Liver (tissue), 9 donors: ENCODE measurements around the gene TYRP1. TPM values are rescaled to one million over a fixed set of nuclear protein-coding genes. Genes with fewer than 3 reads are reported as not detected.

Source experiments
- DNase-seq: peaks from one replicate; pipeline ENCODE4 v3.0.0-alpha.2; 2017; ENCODE audit warnings: low spot score
- H3K27ac ChIP-seq, 2 donors: one replicate each; pipeline ENCODE4 v1.7.0; 2013; ENCODE audit warnings: inconsistent platforms in 2 of 2, low read length in 2 of 2, control low read depth in 1 of 2, low read depth in 1 of 2, mild to moderate bottlenecking in 1 of 2
- H3K27me3 ChIP-seq, 4 donors: one replicate each; pipeline versions ENCODE4 v1.6.1 to v1.7.0; 2013; ENCODE audit warnings: low read length in 3 of 4, inconsistent platforms in 1 of 4, mild to moderate bottlenecking in 1 of 4, moderate library complexity in 1 of 4; ENCODE audit not compliant: control insufficient read depth in 4 of 4, insufficient read depth in 4 of 4
- H3K36me3 ChIP-seq, 4 donors: one replicate each; pipeline versions ENCODE4 v1.6.1 to v1.7.0; 2013; ENCODE audit warnings: low read length in 3 of 4, mild to moderate bottlenecking in 3 of 4, low read depth in 1 of 4, moderate library complexity in 1 of 4; ENCODE audit not compliant: control insufficient read depth in 4 of 4, insufficient read depth in 3 of 4
- H3K4me1 ChIP-seq, 4 donors: one replicate each; pipeline versions ENCODE4 v1.6.1 to v1.7.0; 2013; ENCODE audit warnings: low read length in 3 of 4, mild to moderate bottlenecking in 3 of 4, moderate library complexity in 1 of 4; ENCODE audit not compliant: control insufficient read depth in 4 of 4, insufficient read depth in 4 of 4
- H3K4me3 ChIP-seq, 3 donors: one replicate each; pipeline versions ENCODE4 v1.6.1 to v1.7.0; 2013; ENCODE audit warnings: low read length in 3 of 3, control low read depth in 1 of 3, low read depth in 1 of 3, mild to moderate bottlenecking in 1 of 3
- H3K9ac ChIP-seq, 2 donors: one replicate each; pipeline ENCODE4 v1.7.0; 2013; ENCODE audit warnings: low read length in 2 of 2, mild to moderate bottlenecking in 2 of 2, moderate library complexity in 2 of 2, control low read depth in 1 of 2, low read depth in 1 of 2
- H3K9me3 ChIP-seq, 4 donors: one replicate each; pipeline versions ENCODE4 v1.6.1 to v1.7.0; 2013; ENCODE audit warnings: low read length in 3 of 4; ENCODE audit not compliant: control insufficient read depth in 4 of 4
- EGR1 ChIP-seq, 2 donors: IDR thresholded peaks; 2 replicates each; pipeline ENCODE4 v1.6.1; 2016 to 2018; ENCODE audit warnings: antibody characterized with exemption in 2 of 2, low read depth in 2 of 2
- FOXA2 ChIP-seq: IDR thresholded peaks from 2 replicates; pipeline ENCODE4 v1.6.1; 2016; ENCODE audit warnings: antibody characterized with exemption
- GABPA ChIP-seq, 2 donors: IDR thresholded peaks in 1 of 2; conservative IDR thresholded peaks in 1 of 2; 2 replicates each; pipeline ENCODE4 v1.6.1; 2016; ENCODE audit warnings: antibody characterized with exemption in 2 of 2, mild to moderate bottlenecking in 1 of 2, moderate library complexity in 1 of 2
- HNF4A ChIP-seq, 2 donors: conservative IDR thresholded peaks; 2 replicates each; pipeline ENCODE4 v1.6.1; 2016; ENCODE audit warnings: antibody characterized with exemption in 2 of 2, mild to moderate bottlenecking in 2 of 2
- HNF4G ChIP-seq: IDR thresholded peaks from 2 replicates; pipeline ENCODE4 v1.6.1; 2016; ENCODE audit warnings: antibody characterized with exemption
- JUND ChIP-seq, 2 donors: IDR thresholded peaks; 2 replicates each; pipeline ENCODE4 v1.6.1; 2016; ENCODE audit warnings: antibody characterized with exemption in 2 of 2
- RAD21 ChIP-seq, 2 donors: IDR thresholded peaks; 2 replicates each; pipeline ENCODE4 v1.6.1; 2016; ENCODE audit warnings: antibody characterized with exemption in 2 of 2, mild to moderate bottlenecking in 2 of 2
- RXRA ChIP-seq, 2 donors: IDR thresholded peaks; 2 replicates each; pipeline ENCODE4 v1.6.1; 2017 to 2018; ENCODE audit warnings: antibody characterized with exemption in 2 of 2, mild to moderate bottlenecking in 1 of 2
- SP1 ChIP-seq: IDR thresholded peaks from 2 replicates; pipeline ENCODE4 v1.6.1; 2018; ENCODE audit warnings: antibody characterized with exemption, mild to moderate bottlenecking
- TAF1 ChIP-seq: conservative IDR thresholded peaks from 2 replicates; pipeline ENCODE4 v1.6.1; 2016; ENCODE audit warnings: antibody characterized with exemption, mild to moderate bottlenecking
- YY1 ChIP-seq: IDR thresholded peaks from 2 replicates; pipeline ENCODE4 v1.6.1; 2016; ENCODE audit warnings: antibody characterized with exemption, mild to moderate bottlenecking
- WGBS: extraction: QIAGEN DNeasy Blood & Tissue Kit; methylation state at CpG from one replicate; pipeline ENCODE4 v1.1.7; 2013; 5-methylcytosine and 5-hydroxymethylcytosine counted together
- polyA plus RNA-seq, 2 donors: library from polyadenylated mRNA; stranded (reverse) in 1 of 2; unstranded in 1 of 2; fragments of 200-250 nt in 1 of 2; fragments of >200 nt in 1 of 2; fragmentation: Nextera tagmentation in 1 of 2; extraction: Ambion mirVana in 1 of 2; gene quantifications; one replicate each; pipeline versions ENCODE4 v1.2.1 to v1.2.3, GENCODE V29; 2013 to 2015
- total RNA-seq, 2 donors: library from RNA; depleted of rRNA; stranded (reverse); fragments of >200 nt; gene quantifications; one replicate each; pipeline ENCODE4 v1.2.3, GENCODE V29; 2014
- TF ChIP-seq, protein P1 (sequence below): fragments of 150-350 bp; IDR thresholded peaks from 2 replicates; pipeline ENCODE4 v1.5.1; 2017; ENCODE audit warnings: improper control_type of control experiment, low read depth, low read length; ENCODE audit not compliant: missing input control
- TF ChIP-seq, protein P2 (sequence below): IDR thresholded peaks from 2 replicates; pipeline ENCODE4 v1.6.1; 2016; ENCODE audit warnings: antibody characterized with exemption, mild to moderate bottlenecking
- TF ChIP-seq, protein P3 (sequence below): IDR thresholded peaks from 2 replicates; pipeline ENCODE4 v1.6.1; 2016; ENCODE audit warnings: antibody characterized with exemption
- TF ChIP-seq, protein P4 (sequence below): IDR thresholded peaks from 2 replicates; pipeline ENCODE4 v1.6.1; 2016; ENCODE audit warnings: antibody characterized with exemption
- donor health status: healthy.
- donor health status: healthy.
- donor health status: healthy.
- donor health status: healthy.
- donor health status: healthy.

The TYRP1 gene
- total and polyA plus RNA-seq, 4 donors = 0.17 TPM; not detected in 3

DNA sequence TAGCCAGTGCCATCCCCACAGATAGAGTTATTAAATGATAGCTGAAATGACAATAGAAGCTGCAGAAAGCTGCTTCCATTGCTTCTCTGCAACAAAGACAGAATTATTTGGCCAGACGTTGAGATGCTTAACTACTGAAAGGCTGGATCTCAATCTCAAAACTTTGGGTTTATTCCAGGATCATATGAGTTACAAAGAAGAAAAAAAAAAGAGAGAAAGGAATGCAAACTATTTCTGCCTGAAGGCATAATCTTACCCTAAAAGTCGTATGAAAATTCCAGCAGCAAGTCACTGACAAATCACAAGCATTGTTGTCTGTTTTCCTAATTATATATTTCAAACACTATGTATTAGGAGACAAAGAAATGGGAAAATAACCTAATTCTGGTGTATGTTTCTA, 12.8 kb upstream of the TYRP1 start:
- 24% methylated on average over 2 of the region's 2 CpGs for WGBS
- no peaks in the 10 kb centered on the region for H3K4me1 ChIP-seq
- no peak for DNase-seq
- TF ChIP-seq TAF1 = no peak
- TF ChIP-seq, protein P1, sequence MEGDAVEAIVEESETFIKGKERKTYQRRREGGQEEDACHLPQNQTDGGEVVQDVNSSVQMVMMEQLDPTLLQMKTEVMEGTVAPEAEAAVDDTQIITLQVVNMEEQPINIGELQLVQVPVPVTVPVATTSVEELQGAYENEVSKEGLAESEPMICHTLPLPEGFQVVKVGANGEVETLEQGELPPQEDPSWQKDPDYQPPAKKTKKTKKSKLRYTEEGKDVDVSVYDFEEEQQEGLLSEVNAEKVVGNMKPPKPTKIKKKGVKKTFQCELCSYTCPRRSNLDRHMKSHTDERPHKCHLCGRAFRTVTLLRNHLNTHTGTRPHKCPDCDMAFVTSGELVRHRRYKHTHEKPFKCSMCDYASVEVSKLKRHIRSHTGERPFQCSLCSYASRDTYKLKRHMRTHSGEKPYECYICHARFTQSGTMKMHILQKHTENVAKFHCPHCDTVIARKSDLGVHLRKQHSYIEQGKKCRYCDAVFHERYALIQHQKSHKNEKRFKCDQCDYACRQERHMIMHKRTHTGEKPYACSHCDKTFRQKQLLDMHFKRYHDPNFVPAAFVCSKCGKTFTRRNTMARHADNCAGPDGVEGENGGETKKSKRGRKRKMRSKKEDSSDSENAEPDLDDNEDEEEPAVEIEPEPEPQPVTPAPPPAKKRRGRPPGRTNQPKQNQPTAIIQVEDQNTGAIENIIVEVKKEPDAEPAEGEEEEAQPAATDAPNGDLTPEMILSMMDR = no peak
- TF ChIP-seq, protein P2, sequence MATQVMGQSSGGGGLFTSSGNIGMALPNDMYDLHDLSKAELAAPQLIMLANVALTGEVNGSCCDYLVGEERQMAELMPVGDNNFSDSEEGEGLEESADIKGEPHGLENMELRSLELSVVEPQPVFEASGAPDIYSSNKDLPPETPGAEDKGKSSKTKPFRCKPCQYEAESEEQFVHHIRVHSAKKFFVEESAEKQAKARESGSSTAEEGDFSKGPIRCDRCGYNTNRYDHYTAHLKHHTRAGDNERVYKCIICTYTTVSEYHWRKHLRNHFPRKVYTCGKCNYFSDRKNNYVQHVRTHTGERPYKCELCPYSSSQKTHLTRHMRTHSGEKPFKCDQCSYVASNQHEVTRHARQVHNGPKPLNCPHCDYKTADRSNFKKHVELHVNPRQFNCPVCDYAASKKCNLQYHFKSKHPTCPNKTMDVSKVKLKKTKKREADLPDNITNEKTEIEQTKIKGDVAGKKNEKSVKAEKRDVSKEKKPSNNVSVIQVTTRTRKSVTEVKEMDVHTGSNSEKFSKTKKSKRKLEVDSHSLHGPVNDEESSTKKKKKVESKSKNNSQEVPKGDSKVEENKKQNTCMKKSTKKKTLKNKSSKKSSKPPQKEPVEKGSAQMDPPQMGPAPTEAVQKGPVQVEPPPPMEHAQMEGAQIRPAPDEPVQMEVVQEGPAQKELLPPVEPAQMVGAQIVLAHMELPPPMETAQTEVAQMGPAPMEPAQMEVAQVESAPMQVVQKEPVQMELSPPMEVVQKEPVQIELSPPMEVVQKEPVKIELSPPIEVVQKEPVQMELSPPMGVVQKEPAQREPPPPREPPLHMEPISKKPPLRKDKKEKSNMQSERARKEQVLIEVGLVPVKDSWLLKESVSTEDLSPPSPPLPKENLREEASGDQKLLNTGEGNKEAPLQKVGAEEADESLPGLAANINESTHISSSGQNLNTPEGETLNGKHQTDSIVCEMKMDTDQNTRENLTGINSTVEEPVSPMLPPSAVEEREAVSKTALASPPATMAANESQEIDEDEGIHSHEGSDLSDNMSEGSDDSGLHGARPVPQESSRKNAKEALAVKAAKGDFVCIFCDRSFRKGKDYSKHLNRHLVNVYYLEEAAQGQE = no peak
- no peak for TF ChIP-seq YY1
- TF ChIP-seq JUND (IDR thresholded peaks at IDR 0.05) = no peak
- no peak for TF ChIP-seq SP1
- TF ChIP-seq RAD21 (IDR thresholded peaks at IDR 0.05) = no peak
- TF ChIP-seq, protein P3, sequence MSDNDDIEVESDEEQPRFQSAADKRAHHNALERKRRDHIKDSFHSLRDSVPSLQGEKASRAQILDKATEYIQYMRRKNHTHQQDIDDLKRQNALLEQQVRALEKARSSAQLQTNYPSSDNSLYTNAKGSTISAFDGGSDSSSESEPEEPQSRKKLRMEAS = no peak
- TF ChIP-seq HNF4A (conservative IDR thresholded peaks at IDR 0.05) = no peak
- no peak for TF ChIP-seq FOXA2
- no peak for TF ChIP-seq EGR1 (IDR thresholded peaks at IDR 0.05; ENCODE audit: low read depth in 2 of 2)
- no peak for TF ChIP-seq RXRA (IDR thresholded peaks at IDR 0.05)
- TF ChIP-seq, protein P4, sequence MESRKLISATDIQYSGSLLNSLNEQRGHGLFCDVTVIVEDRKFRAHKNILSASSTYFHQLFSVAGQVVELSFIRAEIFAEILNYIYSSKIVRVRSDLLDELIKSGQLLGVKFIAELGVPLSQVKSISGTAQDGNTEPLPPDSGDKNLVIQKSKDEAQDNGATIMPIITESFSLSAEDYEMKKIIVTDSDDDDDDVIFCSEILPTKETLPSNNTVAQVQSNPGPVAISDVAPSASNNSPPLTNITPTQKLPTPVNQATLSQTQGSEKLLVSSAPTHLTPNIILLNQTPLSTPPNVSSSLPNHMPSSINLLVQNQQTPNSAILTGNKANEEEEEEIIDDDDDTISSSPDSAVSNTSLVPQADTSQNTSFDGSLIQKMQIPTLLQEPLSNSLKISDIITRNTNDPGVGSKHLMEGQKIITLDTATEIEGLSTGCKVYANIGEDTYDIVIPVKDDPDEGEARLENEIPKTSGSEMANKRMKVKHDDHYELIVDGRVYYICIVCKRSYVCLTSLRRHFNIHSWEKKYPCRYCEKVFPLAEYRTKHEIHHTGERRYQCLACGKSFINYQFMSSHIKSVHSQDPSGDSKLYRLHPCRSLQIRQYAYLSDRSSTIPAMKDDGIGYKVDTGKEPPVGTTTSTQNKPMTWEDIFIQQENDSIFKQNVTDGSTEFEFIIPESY = no peak
- no peak for TF ChIP-seq GABPA (IDR thresholded peaks at IDR 0.05 in 1 of 2, conservative IDR thresholded peaks at IDR 0.05 in 1 of 2)
- TF ChIP-seq HNF4G = no peak
- H3K36me3 ChIP-seq = no peaks in the 10 kb centered on the region
- no peak overlapping the region for H3K27ac ChIP-seq
- H3K9me3 ChIP-seq = no peaks in the 10 kb centered on the region
- no peaks in the 10 kb centered on the region for H3K27me3 ChIP-seq
- H3K4me3 ChIP-seq = no peak overlapping the region
- no peak overlapping the region for H3K9ac ChIP-seq

DNA sequence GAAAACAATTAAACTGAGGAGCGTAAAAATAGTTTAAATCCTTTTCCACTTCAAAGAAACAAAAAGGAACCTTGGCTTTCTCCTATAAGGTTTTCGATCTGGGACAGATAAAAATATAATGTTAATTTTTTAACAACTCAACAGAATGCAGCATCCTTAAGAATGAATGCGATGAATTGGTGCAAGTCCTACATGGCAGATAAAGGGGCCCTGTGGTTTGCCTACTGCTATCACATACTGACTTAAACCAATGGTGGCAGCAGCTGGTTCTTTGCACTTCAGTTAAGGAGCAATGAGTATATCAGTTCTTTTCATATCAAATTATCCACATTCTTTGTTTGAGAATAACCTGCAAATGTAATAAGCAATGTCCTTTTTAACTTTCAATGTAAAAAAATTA, 12.4 kb upstream of the TYRP1 start:
- no peak overlapping the region for H3K4me3 ChIP-seq
- no peak for DNase-seq
- TF ChIP-seq HNF4A (conservative IDR thresholded peaks at IDR 0.05) = no peak
- TF ChIP-seq SP1 = no peak
- no peak overlapping the region for H3K27ac ChIP-seq
- H3K36me3 ChIP-seq = no peaks in the 10 kb centered on the region
- no peaks in the 10 kb centered on the region for H3K9me3 ChIP-seq
- WGBS = 86% methylated on average over 3 of the region's 3 CpGs
- no peaks in the 10 kb centered on the region for H3K4me1 ChIP-seq
- no peak overlapping the region for H3K9ac ChIP-seq
- H3K27me3 ChIP-seq = no peaks in the 10 kb centered on the region
